T47D (cell line): ENCODE measurements around the gene HCN2.

ENCODE experiments used
- DNase-seq, 2 experiments: peaks; one replicate each; pipeline versions ENCODE4 v3.0.0 to v3.0.0-alpha.2; 2011 to 2012; ENCODE audit warnings: low read depth in 1 of 2, low spot score in 1 of 2
- JUND ChIP-seq: IDR thresholded peaks from 2 replicates; pipeline ENCODE4 v1.6.1; 2012; ENCODE audit warnings: low read depth
- in situ Hi-C: cut with HindIII; loops from 2 replicates; pipeline ENCODE4 v1.10.0; 2016; ENCODE audit warnings: low sequenced_read_pairs, low pct_unique_long_range_greater_than_20kb

Gene HCN2

GRCh38 chr19:574658-575526 is 14.8 kb upstream of the HCN2 start:
- in situ Hi-C loops: no loop called here
- no peak for DNase-seq
- TF ChIP-seq JUND: no peak

DNA sequence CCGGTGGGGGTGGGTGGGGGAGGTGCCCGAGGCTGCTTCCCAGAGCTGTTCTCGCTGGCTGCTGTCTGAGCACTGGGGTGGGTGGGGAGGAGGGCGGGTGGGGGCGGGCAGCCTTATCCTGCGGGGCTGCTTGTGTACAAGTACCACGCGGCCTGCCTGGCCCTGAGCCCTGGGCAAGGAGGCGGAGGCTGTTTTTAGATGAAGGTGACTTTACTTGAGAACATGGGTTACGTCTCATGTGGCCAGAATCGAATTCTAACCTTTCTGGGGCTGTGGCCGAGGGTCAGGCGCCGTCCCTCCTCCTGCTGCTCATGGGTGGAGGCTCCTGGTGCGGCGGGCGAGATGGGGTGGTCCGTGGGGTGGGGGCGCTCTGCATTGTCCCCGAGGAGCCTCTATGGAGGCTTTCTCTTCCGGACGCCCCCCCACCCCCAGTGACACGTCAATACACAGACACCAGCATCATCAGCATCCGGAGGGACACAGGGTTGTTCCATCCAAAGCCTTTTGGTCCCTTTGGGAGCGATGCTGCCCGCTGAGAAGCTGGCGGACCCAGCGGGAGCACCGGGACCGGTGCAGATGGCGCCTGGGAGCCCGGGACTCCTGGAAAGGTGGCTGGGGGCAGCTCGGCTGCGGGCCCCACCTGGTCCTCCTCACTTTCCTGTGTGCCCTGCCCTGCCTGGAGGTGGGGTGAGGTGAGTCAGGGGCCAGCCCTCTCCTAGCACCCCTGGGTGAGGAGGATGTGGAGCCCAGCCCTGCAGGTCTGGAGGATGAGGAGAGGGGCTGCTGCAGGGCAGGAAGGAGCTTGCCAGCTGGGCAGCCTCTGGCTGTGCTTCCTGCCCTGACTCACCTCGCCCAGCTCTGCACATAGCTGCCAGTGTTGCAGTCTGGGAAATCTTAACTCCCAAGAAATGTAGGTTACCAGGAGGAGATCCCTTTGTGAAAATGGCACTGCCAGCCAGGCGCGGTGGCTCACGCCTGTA is 13.9 kb upstream of the HCN2 start:
- in situ Hi-C loops: no loop called here
- no peak for DNase-seq
- TF ChIP-seq JUND: no peak

- TF ChIP-seq JUND: no peak
- DNase-seq: no peak
- in situ Hi-C loops: no loop called here
Observed at GRCh38 chr19:576768-577438, 12.8 kb upstream of the HCN2 start.

- in situ Hi-C loops: no loop called here
- TF ChIP-seq JUND: no peak
Observed at GRCh38 chr19:577439-578392, 12.0 kb upstream of the HCN2 start.

DNA sequence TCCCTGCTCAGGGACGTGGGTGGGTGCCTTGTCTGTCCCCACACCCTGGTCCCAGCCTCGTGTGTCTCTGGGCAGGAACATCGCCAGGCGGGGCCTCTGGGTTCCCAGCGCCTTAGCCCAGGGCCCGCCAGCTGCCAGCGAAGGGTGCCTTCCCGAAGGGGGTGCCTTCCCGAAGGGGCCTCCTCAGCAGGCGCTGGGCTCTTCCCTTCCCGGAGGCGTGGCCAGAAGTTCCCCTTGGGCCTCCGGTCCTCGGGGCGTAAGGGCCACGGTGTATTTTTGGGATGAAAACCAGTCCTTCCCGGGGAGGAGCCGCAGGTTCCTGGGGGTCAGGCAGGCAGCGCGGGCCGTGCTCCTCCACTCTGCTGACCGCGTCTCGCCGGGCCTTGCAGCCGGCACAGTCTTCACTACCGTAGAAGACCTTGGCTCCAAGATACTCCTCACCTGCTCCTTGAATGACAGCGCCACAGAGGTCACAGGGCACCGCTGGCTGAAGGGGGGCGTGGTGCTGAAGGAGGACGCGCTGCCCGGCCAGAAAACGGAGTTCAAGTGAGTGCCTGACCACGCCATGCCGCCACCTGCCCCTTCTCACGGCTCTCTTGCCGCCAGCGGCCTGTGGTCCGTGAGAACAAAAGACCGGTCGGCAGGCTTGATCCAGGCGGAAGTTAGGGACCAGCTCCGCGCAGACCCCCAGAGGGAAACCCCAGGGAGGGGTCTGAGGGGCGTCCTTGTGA is 10.4 kb upstream of the HCN2 start:
- DNase-seq: no peak
- in situ Hi-C loops: no loop called here
- TF ChIP-seq JUND: no peak

More at GRCh38 chr19:577439-578392, 12.0 kb upstream of the HCN2 start:
- DNase-seq: no peak

- in situ Hi-C loops: no loop called here
- TF ChIP-seq JUND: no peak
- no peak for DNase-seq
Observed at GRCh38 chr19:579842-580155, 9.9 kb upstream of the HCN2 start.

- TF ChIP-seq JUND: no peak
- DNase-seq: no peak
- in situ Hi-C loops: no loop called here
Observed at GRCh38 chr19:580274-580835, 9.3 kb upstream of the HCN2 start.

DNA sequence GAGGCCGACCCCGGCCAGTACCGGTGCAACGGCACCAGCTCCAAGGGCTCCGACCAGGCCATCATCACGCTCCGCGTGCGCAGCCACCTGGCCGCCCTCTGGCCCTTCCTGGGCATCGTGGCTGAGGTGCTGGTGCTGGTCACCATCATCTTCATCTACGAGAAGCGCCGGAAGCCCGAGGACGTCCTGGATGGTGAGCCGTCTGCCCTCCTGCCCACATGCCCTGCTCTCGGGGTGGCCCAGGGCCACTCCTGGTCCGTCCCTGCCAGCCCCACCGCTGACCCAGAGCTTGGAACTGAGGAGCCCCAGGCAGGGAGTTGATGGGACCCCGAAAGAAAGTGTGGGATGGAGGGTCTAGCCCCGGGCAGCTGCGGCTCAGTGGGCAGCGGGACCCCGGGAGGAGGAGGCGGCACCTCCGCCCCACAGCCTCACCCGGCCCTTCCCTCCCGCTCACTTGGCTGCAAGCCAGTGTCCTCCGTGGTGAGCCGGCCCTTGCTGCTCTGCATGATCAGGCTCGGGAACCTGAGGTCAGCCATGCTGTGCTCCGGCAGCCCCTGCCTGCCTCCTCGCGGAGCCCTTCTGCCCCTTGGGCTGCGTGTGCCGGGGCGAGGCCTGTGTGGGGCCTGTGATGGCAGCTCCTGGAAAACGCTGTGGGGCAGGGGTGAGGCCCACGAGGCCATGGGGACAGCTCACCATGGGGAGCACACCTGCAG is 8.1 kb upstream of the HCN2 start:
- in situ Hi-C loops: no loop called here
- DNase-seq: no peak
- no peak for TF ChIP-seq JUND

DNA sequence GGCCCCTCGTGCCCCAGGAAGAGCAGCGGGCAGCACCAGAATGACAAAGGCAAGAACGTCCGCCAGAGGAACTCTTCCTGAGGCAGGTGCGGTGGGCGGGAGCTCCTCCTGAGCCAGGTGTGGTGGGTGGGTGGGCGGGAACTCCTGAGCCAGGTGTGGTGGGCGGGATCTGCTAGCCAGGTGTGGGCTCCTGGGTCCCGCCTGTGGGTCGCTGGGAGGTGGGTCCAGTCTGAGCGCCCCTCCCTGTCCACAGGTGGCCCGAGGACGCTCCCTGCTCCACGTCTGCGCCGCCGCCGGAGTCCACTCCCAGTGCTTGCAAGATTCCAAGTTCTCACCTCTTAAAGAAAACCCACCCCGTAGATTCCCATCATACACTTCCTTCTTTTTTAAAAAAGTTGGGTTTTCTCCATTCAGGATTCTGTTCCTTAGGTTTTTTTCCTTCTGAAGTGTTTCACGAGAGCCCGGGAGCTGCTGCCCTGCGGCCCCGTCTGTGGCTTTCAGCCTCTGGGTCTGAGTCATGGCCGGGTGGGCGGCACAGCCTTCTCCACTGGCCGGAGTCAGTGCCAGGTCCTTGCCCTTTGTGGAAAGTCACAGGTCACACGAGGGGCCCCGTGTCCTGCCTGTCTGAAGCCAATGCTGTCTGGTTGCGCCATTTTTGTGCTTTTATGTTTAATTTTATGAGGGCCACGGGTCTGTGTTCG is 7.0 kb upstream of the HCN2 start:
- TF ChIP-seq JUND: no peak
- in situ Hi-C loops: no loop called here
- DNase-seq: no peak
